Choroid plexus epithelial cell (primary cell): Measurements from ENCODE around the gene CSAG2.
"Not testable (repeated sequence)": the region's sequence is repeated elsewhere in the genome, so short reads cannot be mapped to it uniquely, and the experiment has no call there.

ENCODE experiments used
- DNase-seq: peaks from one replicate; pipeline ENCODE4 v3.0.0-alpha.2; 2010; ENCODE audit warnings: low read depth
- H3K4me3 ChIP-seq: 2 replicates; pipeline ENCODE4 v1.5.1; 2011; ENCODE audit warnings: low read depth, mild to moderate bottlenecking, control low read depth, low read length, moderate library complexity
- CTCF ChIP-seq: conservative IDR thresholded peaks from 2 replicates; pipeline ENCODE4 v1.5.1; 2011; ENCODE audit warnings: low read depth, mild to moderate bottlenecking, control low read depth, inconsistent platforms, low read length, moderate library complexity

The CSAG2 gene, protein sequence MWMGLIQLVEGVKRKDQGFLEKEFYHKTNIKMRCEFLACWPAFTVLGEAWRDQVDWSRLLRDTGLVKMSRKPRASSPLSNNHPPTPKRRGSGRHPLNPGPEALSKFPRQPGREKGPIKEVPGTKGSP

GRCh38 chrX:152709173-152709572 lies at the start of gene CSAG2:
TSS of gene CSAG2 (minus strand) at chrX:152709273. CDS start at chrX:152709112, 161 bp downstream.
- not testable (repeated sequence) for H3K4me3 ChIP-seq, DNase-seq

GRCh38 chrX:152754871-152755270 lies 45.8 kb upstream of the CSAG2 start:
- not testable (repeated sequence) for DNase-seq, H3K4me3 ChIP-seq

DNA sequence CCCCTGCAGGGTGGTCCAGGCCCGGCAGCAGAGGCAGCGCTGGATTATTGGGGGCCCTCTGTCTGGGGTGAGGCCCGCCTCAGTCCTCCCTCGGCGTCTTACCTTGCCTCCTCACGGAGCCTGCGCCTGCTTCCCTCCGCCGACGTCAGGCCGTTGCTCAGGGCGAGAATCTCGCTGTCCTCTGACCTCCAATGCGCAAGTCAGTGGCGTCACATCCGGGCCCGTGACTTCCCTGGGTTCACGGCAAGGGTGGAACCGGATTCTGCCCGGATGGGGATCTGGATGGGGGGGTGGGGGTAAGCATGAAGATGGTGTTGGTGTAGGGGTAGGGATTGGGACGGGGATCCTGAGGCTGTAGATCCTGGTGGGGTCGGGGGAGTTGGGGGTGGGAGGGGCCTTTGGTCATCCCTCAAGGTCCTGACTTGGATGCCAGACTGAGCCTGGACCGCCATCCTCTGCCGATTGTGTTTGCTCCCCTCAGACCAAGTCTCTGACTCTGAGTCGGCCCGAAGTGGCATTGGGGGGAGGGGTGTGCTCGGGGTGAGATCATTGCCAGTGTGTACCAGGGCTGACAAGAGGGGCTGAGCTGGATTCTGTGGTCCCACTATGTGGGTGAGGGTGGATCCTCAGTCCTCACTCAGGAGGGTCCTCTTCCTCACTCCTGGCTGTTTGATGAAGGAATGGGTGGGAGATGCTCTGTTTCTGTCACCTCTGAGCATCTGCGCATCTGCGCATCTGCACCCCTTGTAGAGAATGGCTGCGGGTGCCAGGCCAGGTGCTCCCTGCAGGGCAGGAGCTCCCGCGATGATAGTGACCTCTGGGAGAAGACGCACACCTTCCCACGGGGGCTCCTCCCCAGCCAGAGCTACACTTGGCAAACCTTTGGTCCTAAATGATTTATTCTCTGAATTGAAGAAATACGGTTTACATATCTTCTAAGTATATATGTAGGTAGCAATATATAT lies 44.9 kb upstream of the CSAG2 start, which contains the start of gene MAGEA2:
Gene MAGEA2 (minus strand): TSS at position 157 of the 965 bp plus-strand sequence. CDS start 2,479 bp downstream, outside the sequence.
- DNase-seq, H3K4me3 ChIP-seq: not testable (repeated sequence)

GRCh38 chrX:152738560-152738959 lies 29.5 kb upstream of the CSAG2 start:
- no peak for TF ChIP-seq CTCF
- no peak overlapping the region for H3K4me3 ChIP-seq
- DNase-seq, result no peak

GRCh38 chrX:152736528-152736927 lies 27.5 kb upstream of the CSAG2 start:
- not testable (repeated sequence) for DNase-seq, H3K4me3 ChIP-seq

GRCh38 chrX:152735860-152736511 lies 26.9 kb upstream of the CSAG2 start:
- no peak overlapping the region for H3K4me3 ChIP-seq
- no peak for TF ChIP-seq CTCF
- no peak for DNase-seq

DNA sequence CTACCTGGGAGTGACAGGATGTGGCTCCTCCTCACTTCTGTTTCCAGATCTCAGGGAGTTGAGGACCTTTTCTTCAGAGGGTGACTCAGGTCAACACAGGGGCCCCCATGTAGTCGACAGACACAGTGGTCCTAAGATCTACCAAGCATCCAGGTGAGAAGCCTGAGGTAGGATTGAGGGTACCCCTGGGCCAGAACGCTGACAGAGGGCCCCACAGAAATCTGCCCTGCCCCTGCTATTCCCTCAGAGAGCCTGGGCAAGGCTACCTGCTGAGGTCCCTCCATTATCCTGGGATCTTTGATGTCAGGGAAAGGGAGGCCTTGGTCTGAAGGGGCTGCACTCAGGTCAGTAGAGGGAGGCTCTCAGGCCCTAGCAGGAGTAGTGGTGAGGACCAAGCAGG lies 26.0 kb upstream of the CSAG2 start:
- no peak for TF ChIP-seq CTCF
- no peak for DNase-seq

DNA sequence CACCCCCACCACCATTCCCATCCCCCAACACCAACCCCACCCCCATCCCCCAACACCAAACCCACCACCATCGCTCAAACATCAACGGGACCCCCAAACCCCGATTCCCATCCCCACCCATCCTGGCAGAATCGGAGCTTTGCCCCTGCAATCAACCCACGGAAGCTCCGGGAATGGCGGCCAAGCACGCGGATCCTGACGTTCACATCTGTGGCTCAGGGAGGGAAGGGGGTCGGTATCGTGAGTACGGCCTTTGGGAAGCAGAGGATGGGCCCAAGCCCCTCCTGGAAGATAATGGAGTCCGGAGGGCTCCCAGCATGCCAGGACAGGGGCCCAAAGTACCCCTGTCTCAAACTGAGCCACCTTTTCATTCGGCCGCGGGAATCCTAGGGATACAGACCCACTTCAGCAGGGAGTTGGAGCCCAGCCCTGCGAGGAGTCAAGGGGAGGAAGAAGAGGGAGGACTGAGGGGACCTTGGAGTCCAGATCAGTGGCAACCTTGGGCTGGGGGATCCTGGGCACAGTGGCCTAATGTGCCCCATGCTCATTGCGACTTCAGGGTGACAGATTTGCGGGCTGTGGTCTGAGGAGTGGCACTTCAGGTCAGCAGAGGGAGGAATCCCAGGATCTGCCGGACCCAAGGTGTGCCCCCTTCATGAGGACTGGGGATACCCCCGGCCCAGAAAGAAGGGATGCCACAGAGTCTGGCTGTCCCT lies 25.2 kb upstream of the CSAG2 start:
- not testable (repeated sequence) for H3K4me3 ChIP-seq, DNase-seq

More for the DNA sequence above, 26.0 kb upstream of the CSAG2 start:
- no peak overlapping the region for H3K4me3 ChIP-seq

DNA sequence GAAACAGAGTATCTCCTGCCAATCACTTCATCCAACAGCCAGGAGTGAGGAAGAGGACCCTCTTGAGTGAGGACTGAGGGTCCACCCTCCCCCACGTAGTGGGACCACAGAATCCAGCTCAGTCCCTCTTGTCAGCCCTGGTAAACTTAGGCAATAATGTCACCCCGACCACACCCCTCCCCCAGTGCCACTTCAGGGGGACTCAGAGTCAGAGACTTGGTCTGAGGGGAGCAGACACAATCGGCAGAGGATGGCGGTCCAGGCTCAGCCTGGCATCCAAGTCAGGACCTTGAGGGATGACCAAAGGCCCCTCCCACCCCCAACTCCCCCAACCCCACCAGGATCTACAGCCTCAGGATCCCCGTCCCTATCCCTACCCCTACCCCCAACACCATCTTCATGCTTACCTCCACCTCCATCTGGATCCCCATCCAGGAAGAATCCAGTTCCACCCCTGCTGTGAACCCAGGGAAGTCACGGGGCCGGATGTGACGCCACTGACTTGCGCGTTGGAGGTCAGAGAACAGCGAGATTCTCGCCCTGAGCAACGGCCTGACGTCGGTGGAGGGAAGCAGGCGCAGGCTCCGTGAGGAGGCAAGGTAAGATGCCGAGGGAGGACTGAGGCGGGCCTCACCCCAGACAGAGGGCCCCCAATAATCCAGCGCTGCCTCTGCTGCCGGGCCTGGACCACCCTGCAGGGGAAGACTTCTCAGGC lies 24.3 kb upstream of the CSAG2 start, which contains the start of the genes CSAG1 and MAGEA12:
Gene CSAG1 (minus strand): TSS at position 461 of the 715 bp plus-strand sequence. CDS start 1,261 bp downstream, outside the sequence.
Gene MAGEA12 (plus strand): TSS at position 497 of the 715 bp plus-strand sequence. CDS start 2,405 bp downstream, outside the sequence.
- H3K4me3 ChIP-seq, result no peak within 1 kb of the TSS
- TF ChIP-seq CTCF, result no peak
- DNase-seq, result no peak
